SKM-1 (cell line): ENCODE results near the gene GPR75.

ENCODE experiments used
- DNase-seq: peaks from one replicate; lab custom pipeline; 2025; ENCODE audit not compliant: unreplicated experiment; lab: John Stamatoyannopoulos, UW

The GPR75 gene

GRCh38 chr2:53859206-53860181, at the start of gene GPR75:
TSS of gene GPR75 (minus strand) at chr2:53859967. CDS start at chr2:53854756, 5,211 bp downstream.
- DNase-seq = no peak

GRCh38 chr2:53907582-53907981, 47.8 kb upstream of the GPR75 start:
- no peak for DNase-seq

- no peak for DNase-seq
Observed at GRCh38 chr2:53905396-53905795, 45.6 kb upstream of the GPR75 start.

GRCh38 chr2:53903011-53903410, 43.2 kb upstream of the GPR75 start:
- DNase-seq = no peak

GRCh38 chr2:53901192-53901591, 41.4 kb upstream of the GPR75 start:
- DNase-seq = no peak

- DNase-seq = no peak
Observed at GRCh38 chr2:53896864-53897263, 37.1 kb upstream of the GPR75 start.

- no peak for DNase-seq
Observed at GRCh38 chr2:53886406-53887280, 26.9 kb upstream of the GPR75 start.

GRCh38 chr2:53884883-53885282, 25.1 kb upstream of the GPR75 start:
- no peak for DNase-seq

GRCh38 chr2:53881986-53882385, 22.2 kb upstream of the GPR75 start:
- DNase-seq = no peak

- no peak for DNase-seq
Observed at GRCh38 chr2:53881360-53881759, 21.6 kb upstream of the GPR75 start.

GRCh38 chr2:53880756-53881155, 21.0 kb upstream of the GPR75 start:
- no peak for DNase-seq

GRCh38 chr2:53877556-53877955, 17.8 kb upstream of the GPR75 start:
- no peak for DNase-seq

- no peak for DNase-seq
Observed at GRCh38 chr2:53877112-53877511, 17.3 kb upstream of the GPR75 start.

- DNase-seq = no peak
Observed at GRCh38 chr2:53874401-53874950, 14.7 kb upstream of the GPR75 start.

- no peak for DNase-seq
Observed at GRCh38 chr2:53867773-53868172, 8.0 kb upstream of the GPR75 start.

- no peak for DNase-seq
Observed at GRCh38 chr2:53867169-53867568, 7.4 kb upstream of the GPR75 start.

GRCh38 chr2:53865962-53866361, 6.2 kb upstream of the GPR75 start:
- DNase-seq = no peak

- DNase-seq = no peak
Observed at GRCh38 chr2:53865264-53865663, 5.5 kb upstream of the GPR75 start.

- DNase-seq = no peak
Observed at GRCh38 chr2:53863538-53864227, 3.9 kb upstream of the GPR75 start.

GRCh38 chr2:53861824-53862223, 2.1 kb upstream of the GPR75 start:
- DNase-seq = no peak

GRCh38 chr2:53856272-53856671, 3.5 kb downstream of the GPR75 start:
- no peak for DNase-seq
